ENCODE measurements around the gene UNC5A.

- TF ChIP-seq SNAI2 (CRISPR knock-in tag; IDR thresholded peaks at IDR 0.05) (no peak), TSHZ2 (CRISPR knock-in tag; IDR thresholded peaks at IDR 0.05) (no peak), ESRRG (CRISPR knock-in tag; IDR thresholded peaks at IDR 0.05) (no peak), PATZ1 (CRISPR knock-in tag; IDR thresholded peaks at IDR 0.05; ENCODE audit: borderline replicate concordance) (no peak), ZFP30 (CRISPR knock-in tag; IDR thresholded peaks at IDR 0.05) (no peak)
Measured at GRCh38 chr5:176888865-176889165, 78.5 kb downstream of the UNC5A start.

Measured in SK-N-SH treated with all-trans-retinoic acid at 6 μM for 48 hours (cell line).